ENCODE results near the gene MT1HL1. TPM values are rescaled to one million over a fixed set of nuclear protein-coding genes. Genes with fewer than 3 reads are reported as not detected.

The MT1HL1 gene
- total and polyA plus RNA-seq, 2 of the 8 experiments (the other 6 are each of a cell fraction or from before 2014, with no cell fraction given): not detected

DNA sequence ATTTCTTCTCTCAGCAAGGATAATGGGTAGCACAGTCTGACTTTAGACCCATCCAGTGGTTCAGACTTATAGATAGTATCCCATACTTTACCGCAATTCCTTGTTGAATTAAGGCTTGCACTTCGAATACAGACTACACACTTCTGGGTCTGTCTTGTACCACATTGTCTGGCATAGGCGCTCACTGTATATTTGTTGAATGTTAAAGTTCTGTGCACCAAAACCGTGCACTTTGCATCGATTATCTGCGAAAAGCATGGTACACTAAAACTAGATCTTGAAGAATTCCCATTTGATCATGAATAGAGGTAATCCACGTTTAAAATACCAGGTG is 37.2 kb upstream of the MT1HL1 start (continued):
- TF ChIP-seq, protein P1, sequence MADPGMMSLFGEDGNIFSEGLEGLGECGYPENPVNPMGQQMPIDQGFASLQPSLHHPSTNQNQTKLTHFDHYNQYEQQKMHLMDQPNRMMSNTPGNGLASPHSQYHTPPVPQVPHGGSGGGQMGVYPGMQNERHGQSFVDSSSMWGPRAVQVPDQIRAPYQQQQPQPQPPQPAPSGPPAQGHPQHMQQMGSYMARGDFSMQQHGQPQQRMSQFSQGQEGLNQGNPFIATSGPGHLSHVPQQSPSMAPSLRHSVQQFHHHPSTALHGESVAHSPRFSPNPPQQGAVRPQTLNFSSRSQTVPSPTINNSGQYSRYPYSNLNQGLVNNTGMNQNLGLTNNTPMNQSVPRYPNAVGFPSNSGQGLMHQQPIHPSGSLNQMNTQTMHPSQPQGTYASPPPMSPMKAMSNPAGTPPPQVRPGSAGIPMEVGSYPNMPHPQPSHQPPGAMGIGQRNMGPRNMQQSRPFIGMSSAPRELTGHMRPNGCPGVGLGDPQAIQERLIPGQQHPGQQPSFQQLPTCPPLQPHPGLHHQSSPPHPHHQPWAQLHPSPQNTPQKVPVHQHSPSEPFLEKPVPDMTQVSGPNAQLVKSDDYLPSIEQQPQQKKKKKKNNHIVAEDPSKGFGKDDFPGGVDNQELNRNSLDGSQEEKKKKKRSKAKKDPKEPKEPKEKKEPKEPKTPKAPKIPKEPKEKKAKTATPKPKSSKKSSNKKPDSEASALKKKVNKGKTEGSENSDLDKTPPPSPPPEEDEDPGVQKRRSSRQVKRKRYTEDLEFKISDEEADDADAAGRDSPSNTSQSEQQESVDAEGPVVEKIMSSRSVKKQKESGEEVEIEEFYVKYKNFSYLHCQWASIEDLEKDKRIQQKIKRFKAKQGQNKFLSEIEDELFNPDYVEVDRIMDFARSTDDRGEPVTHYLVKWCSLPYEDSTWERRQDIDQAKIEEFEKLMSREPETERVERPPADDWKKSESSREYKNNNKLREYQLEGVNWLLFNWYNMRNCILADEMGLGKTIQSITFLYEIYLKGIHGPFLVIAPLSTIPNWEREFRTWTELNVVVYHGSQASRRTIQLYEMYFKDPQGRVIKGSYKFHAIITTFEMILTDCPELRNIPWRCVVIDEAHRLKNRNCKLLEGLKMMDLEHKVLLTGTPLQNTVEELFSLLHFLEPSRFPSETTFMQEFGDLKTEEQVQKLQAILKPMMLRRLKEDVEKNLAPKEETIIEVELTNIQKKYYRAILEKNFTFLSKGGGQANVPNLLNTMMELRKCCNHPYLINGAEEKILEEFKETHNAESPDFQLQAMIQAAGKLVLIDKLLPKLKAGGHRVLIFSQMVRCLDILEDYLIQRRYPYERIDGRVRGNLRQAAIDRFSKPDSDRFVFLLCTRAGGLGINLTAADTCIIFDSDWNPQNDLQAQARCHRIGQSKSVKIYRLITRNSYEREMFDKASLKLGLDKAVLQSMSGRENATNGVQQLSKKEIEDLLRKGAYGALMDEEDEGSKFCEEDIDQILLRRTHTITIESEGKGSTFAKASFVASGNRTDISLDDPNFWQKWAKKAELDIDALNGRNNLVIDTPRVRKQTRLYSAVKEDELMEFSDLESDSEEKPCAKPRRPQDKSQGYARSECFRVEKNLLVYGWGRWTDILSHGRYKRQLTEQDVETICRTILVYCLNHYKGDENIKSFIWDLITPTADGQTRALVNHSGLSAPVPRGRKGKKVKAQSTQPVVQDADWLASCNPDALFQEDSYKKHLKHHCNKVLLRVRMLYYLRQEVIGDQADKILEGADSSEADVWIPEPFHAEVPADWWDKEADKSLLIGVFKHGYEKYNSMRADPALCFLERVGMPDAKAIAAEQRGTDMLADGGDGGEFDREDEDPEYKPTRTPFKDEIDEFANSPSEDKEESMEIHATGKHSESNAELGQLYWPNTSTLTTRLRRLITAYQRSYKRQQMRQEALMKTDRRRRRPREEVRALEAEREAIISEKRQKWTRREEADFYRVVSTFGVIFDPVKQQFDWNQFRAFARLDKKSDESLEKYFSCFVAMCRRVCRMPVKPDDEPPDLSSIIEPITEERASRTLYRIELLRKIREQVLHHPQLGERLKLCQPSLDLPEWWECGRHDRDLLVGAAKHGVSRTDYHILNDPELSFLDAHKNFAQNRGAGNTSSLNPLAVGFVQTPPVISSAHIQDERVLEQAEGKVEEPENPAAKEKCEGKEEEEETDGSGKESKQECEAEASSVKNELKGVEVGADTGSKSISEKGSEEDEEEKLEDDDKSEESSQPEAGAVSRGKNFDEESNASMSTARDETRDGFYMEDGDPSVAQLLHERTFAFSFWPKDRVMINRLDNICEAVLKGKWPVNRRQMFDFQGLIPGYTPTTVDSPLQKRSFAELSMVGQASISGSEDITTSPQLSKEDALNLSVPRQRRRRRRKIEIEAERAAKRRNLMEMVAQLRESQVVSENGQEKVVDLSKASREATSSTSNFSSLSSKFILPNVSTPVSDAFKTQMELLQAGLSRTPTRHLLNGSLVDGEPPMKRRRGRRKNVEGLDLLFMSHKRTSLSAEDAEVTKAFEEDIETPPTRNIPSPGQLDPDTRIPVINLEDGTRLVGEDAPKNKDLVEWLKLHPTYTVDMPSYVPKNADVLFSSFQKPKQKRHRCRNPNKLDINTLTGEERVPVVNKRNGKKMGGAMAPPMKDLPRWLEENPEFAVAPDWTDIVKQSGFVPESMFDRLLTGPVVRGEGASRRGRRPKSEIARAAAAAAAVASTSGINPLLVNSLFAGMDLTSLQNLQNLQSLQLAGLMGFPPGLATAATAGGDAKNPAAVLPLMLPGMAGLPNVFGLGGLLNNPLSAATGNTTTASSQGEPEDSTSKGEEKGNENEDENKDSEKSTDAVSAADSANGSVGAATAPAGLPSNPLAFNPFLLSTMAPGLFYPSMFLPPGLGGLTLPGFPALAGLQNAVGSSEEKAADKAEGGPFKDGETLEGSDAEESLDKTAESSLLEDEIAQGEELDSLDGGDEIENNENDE (IDR thresholded peaks at IDR 0.05; ENCODE audit: insufficient replicate concordance, low read length): no peak
- no peak for TF ChIP-seq HDAC2 (IDR thresholded peaks at IDR 0.05; ENCODE audit: borderline replicate concordance in 1 of 2, low read depth in 2 of 2, low read length in 2 of 2)
